Midbrain (tissue), 1 donor: ENCODE results near the gene KRTDAP.

Experiments used
- DNase-seq: peaks from one replicate; lab custom pipeline; 2025; lab: John Stamatoyannopoulos, UW

The KRTDAP gene

DNA sequence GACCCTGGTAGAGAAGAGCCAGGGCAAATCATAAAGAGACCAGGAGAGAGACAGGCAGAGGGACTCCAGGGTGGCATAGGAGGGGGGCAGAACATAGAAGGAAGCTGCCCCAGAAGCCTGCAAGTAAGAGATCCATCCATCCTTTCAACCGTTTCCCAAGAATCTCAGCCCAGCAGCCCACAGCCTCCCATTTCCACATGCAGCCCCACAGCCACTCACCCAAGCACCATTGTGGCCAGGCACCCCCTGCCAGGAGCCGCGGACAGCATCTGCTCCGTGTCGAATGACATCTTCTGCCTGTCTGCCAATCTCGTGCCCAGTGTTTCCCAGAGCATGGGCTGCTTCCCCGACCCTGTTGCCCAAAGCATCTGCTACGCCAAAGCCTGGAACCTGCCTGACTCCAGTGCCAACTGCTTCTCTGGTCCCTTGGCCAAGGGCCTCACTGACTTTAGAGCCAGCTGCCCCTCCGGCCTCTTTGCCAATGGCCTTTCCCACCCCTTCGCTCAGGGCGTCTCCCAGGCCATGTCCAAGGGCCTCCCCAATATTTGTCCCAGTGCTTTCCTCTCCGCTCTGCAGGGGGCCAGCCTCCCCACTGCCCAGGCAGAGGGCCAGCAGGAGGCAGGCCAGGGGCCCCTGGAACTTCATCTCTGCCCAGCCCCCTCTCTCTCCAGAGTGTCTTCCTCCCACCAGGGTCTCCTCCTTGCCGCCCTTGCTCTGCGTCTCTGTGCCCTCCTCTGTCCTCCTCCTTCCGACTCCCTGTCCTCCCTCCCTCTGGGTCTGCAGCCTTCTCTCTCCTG lies 22.8 kb upstream of the KRTDAP start:
- DNase-seq: no peak

DNA sequence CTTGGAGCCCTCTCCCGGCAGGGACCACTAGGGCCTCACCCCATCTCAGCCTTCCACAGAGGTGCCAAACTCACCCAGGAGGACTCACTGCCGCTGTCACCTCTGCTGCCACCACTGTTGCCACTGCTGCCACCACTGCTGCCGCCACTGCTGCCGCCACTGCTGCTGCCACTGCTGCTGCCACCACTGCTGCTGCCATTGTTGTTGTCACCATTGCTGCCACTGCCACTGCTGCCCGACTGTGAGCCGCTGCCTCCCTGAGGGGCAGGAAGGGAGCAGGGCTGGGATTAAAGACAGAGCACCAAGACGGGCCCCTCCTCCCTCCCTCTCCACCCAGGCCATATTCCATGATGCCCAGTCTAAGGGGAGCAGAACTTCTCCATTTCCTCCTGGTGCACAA lies 21.1 kb upstream of the KRTDAP start:
- no peak for DNase-seq

DNA sequence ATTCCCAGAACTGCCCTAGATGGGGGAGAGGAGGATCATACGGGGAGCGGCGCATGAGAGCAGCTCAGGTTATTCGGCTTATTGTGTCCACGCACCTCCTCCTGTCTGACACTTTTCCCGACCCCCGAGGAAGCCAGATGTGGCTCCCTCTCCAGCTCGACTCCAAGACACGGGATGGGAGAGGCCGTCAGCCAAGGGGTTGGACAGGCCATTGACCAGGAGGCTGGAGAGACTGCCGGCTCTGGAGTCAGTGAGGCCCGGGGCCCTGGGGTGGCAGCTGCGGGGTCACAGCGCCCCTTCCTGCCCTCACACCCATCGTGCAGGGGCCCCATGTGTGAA lies 20.3 kb upstream of the KRTDAP start:
- no peak for DNase-seq

DNA sequence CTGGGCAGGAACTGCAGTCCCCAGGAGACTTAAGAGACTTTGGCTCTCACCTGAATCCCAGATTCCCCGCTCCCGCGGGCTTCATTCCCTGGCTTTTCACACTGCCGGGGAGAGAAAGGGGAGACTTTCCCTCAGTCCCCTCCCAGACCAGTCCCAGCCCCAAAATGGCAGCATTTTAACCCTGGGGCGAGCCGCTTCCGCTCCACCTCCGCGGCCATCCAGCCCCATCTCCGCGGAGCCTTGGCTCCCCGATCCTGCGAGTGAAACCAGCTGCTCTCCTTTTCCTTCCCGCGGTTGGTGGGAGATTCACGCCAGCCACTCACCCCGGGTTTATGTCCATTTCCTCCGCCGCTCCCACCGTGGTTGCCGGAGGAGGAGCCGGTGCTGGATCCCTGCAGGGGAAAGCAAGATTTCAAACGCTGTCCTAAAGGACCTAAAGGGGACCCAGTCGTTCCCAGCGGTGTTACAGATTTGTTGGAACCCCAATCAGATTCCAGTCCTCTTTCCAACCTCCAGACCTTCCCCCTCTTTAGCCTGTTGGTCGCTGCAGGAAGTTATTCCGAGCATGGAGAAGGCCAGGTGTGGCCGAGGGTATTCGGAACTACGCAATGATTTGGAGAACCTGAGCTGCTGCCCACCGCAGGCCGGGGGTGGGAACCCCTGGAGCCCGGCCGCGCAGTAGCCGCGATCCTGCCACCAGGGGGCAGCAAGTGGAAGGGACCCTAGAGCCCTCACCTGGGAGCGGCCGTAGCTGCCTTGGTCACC lies 19.8 kb upstream of the KRTDAP start:
- DNase-seq: peak; percentile 55

DNA sequence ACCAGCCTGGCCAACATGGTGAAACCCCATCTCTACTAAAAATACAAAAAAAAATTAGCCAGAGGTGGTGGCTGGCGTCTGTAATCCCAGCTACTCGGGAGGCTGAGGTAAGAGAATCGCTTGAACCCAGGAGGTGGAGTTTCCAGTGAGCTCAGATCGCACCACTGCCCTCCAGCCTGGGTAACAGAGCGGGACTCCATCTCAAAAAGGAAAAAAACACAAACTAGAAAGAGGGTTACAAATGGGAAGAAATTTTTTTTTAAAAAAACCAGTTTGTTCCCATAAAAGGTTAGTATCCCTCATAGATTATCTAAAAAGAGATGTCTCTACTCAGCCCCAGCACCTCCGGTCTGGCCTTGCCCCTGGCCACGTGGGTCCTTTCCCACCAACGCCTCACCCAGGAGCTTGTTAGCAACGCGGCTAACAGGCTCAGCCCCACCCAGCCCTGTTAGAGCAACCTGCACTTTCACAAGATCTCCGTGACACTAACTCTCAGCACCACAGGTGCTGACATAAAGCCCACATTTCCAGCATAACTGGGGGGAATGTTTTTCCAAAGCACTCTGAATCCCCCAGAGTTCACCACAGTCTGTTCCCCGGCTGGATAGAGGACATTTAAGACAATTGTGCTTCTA lies 18.9 kb upstream of the KRTDAP start:
- DNase-seq: no peak

DNA sequence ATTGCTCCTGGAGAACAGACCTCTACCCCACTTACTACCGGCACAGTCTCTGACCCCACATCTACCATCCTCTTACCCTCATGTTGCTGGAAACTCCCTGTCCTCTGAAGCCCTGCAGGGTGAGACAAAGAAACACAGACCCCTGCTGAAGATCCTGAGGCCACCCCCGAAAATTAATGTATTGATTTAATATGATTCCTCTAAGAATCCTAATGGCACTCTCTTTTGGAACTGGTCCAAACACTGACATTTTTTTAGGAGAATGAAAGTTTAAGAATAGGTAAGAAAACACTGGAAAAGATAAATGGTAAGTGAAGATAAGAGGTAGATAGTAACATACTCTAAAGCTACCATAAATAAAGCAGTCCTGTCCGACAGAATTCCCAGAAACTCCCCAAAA lies 17.9 kb upstream of the KRTDAP start:
- DNase-seq: no peak

DNA sequence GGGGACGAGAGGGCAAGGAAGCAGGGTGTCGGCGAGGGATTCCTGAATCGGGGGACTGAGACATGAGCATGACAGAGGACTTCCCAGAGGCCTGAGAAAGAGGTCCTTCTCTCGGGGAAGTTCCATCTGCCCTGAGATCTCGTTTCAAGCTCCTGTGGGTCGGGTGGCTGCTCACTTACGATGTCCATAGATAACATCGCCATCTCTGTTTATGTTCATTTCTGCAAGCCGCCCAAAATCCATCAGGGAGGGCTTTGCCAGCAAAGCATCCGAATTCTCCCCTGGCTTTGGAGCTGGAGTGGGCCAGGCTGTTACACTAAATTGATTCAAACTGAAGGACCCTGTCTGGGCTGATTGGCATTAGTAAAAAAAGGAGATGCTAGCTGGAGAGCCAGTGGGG lies 17.3 kb upstream of the KRTDAP start:
- DNase-seq: no peak

DNA sequence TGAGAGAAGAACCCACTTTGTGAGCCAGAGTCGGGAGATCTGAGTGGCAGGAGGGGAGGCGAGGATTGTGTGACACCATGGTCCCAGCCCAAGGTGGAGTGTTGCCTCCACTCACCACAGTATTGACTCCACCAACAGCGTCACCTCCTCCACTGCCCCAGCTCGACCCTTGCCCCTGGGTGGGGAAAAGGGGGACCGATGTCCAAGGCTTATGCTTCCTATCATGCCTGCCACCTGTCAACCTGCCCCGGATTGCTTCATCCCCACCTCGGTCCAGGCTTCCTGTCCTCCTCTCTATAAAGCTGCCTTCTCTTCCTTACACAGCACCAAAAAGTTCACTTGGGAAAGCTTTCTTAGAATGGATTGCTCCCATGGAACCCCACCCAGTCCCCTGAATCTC lies 15.7 kb upstream of the KRTDAP start:
- DNase-seq: no peak

DNA sequence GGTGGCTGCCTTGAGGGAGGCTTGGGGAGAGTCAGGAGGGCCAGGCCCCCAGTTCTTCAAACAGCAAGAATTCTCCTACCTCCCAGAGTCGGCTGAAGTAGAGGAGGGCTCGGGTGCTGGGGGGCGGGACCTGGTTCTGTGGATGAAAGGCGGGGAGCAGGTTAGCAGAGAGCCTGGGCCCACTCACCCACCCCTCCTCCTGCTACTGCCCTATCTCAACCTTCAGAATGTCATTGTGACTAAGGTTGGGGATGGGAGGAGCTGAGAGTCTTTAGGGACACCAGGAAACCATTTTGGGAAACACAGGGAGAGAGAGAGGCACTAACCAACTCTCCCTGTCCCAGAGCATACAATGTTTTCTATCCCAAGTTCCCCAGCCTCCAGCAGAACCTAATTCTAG lies 12.5 kb upstream of the KRTDAP start:
- DNase-seq: no peak

DNA sequence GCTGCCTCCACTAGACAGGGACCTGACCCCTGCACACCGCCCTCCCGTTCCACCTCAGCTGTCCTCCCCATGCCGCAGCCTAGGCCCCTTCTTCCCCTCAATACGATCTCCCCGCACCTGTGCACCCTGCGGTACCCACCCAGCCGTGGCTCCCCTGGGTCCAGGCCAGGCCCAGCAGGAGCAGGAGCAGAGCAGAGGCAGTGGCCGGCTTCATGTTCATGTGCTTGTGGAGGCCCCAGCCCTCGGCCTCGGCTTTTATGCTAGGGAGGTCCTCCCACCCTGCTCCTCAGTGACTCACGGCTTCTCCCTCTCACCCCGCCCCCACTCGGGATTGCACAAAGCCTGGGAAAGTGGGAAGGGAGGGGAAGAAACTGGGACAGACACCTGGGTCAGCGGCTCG lies 11.4 kb upstream of the KRTDAP start:
- DNase-seq: no peak

DNA sequence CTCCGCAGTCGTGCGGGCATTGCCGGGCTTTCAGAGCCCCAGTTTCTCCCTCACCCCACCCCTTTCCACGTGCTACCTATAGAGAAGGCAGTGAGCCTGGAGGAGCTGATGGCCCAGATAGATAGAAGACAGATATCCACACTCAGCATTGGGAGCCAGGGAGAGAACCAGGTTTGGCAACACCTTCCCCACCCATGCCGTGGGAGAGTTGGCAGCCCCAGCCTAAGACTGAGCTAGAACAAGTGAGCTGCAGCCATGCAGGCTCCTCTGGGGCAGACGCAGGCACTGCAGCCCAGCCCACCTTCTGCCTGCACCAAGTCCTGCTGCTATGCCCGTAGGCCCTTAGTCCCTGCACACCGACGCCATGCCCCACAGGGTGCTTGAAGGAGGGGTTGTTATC lies 10.3 kb upstream of the KRTDAP start:
- no peak for DNase-seq

DNA sequence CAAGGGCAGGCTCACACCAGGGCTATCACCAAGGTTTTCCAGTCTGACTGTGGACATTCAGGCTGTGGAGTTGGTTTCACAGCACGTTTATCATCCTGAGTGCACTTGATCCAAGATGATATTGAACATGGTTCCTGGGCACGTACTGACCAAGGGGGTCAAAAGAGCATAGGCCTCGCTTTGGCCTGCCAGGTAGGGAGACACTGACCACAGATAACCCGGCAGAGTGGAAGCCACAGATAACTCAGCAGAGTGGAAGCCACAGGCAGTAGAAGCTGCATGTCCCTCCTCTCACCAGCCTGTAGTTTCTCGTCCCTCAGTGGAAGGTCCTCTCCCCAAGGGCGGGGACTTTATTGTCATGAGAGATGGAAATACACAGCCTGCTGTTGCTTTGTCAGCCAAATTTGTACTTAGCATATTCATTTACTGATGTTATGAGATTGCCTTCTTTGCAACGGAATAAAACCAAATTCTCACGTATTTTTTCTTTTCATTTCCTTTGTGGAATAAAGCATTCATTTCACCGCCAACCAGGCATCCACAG lies 8.8 kb upstream of the KRTDAP start:
- no peak for DNase-seq

DNA sequence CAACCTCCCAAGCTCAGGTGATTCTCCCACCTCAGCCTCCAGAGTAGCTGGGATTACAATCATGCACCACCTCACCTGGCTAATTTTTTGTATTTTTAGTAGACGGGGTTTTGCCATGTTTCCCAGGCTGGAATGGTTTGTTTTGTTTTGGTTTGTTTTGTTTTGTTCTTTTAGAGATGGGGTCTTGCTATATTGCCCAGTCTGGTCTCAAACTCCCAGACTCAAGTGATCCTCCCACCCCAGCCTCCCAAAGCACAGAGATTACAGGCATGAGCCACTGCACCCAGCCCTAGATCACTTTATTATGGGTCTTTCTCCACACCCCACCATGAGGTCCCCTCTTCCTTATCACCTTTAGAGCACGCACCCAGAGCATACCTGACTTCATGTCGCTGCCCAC lies 8.0 kb upstream of the KRTDAP start:
- DNase-seq: no peak

DNA sequence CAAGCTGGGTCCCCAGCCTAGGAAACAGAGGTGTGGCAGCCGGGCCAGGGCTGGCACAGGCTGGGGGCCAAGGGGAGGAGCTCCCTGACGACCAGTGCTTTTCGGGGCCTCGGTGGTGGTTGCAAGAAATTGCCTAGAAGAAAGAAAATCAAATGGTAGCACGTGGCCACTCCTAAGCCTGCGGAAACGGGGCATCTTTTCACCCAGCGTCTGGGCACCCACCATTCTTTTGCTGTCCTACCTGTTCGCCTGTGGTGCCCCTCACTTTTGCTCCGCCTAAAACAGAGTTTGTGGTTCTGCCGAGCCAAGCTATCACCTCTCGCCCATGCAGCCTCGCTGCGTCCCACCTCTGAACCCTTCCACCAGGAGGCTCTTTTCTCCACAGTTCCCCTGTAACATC lies 7.1 kb upstream of the KRTDAP start:
- DNase-seq: no peak

DNA sequence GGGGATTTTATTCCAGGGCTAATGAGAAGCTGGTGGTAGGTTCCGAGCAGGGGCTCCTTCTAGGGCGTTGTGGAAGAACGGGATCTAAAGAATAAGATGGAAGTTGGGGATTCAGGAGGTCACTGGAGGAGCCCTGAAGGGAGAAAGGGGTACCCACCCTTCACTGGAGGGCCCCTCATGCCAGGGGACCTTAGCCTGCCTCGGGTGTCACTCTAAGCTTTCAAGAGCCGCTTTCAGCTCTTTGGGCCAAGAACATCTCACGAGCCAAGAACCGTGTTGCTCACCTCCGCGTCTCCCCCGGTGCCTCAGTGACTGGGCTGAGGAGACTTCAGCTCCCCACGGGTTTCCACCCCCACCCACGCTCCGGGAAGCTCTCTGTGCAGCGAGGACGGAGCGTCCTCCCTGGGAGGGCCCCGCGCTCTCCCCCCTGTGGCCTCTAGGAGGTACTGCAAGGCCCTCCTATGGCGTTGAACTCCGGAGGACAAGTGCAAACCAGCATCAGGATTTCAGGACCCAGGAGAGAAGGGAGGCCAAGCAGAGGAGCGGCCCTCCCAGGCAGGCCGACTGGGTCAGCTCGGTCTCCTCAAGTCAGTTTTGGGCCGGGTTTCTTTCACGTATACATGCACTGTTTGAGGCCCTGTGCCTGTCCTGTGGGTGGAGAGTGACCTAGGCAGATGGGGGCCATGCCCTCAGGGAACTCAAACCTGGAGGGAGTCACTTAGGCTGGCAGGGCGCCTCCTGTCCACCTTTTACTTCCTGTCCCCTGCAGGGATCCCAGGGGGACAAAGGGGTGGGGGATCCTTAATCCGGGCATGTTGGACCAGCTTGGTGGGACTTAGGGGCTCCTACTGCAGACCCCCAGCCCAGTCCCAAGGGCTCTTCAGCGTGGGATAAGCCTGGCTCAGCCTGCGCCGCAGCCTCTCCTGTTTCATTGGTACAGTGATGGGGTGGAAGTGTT lies 5.1 kb upstream of the KRTDAP start:
- peak; percentile 49 for DNase-seq

DNA sequence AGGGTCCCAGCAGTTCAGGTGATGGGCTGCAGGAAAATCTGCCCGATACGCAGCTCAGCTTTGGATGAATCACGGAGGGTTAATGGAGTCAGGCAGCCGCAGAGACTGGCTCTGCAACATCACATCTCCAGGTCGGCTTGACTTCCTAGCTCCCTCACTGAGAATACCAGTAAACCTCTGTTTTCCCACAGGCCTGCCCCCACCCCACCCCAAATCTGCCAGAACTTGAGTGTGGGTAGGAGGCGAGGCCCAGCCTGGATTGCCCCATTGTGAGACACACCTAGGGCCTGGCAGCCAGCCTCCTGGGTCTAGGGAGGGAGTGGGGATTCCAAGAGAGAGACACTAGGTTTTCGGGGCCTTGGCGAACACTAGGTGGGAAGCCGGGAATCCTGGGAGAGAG lies 3.7 kb upstream of the KRTDAP start:
- DNase-seq: no peak

DNA sequence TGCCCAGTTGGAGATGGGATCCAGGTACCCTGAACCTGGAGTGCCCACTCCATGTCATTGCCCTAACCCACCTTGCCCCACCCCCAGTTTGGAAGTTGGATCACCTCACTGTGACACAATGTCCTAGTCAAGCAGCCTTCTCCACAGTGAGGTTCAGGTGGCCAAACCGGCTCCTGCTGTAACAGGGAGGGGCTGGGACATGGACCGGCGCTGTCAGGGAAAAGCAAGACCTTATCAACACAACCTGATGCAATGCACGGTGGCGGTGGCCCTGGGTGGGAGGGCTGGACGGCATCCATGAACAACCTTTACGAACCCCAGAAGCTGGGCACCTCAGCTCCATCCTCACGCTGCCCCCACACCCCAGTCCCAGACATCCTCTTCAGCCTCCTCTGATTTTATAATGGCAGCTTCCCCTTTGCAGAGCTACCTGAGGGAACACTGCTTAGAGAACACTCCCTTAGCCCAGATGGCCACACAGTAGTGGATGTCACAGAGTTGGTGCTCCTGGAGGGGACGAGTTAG lies 1.6 kb upstream of the KRTDAP start:
- no peak for DNase-seq

DNA sequence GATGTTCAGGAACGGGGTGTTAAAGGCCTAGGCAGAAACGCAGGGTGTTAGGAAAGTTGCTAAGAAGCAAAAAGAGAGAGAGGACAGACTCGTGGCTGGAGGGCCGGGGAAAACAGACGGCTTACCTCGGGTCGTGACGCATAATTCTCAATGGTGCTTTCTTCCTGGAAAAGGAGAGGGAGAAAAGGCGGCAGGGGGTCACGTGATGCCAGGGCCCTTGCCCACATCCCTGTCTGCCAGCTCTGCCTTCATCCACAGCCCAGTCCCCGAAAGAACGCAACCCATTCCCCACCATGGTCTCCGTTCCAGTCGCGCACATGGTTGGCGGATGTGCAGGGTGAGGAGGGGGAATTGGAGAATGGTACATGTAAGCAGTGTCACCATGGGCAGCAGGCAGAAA lies 1.6 kb downstream of the KRTDAP start:
- no peak for DNase-seq

DNA sequence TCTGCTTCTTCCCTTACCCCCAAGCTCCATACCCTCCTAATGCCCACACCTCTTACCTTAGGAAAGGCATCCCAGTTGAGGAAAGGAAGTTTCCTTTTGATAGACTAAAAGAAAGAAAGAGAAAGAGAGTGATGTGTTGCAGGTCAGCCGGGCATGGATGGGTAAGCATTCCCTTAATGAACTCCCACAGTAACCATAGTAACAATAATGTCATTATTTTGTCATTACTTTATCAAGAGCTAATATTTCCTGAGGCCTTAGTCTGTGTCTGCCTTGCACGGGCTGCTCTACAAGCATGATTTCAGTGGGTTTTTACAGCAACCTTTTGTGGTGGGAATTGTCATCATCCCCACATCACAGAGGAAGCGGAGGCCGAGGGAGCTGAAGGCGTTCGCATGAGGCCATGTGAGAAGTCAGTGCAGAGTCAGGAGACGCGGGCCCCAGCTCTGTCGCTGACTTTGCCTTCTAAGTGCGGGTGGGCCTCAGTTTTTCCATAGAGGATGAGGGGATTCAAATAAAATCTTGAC lies 2.5 kb downstream of the KRTDAP start:
- no peak for DNase-seq

DNA sequence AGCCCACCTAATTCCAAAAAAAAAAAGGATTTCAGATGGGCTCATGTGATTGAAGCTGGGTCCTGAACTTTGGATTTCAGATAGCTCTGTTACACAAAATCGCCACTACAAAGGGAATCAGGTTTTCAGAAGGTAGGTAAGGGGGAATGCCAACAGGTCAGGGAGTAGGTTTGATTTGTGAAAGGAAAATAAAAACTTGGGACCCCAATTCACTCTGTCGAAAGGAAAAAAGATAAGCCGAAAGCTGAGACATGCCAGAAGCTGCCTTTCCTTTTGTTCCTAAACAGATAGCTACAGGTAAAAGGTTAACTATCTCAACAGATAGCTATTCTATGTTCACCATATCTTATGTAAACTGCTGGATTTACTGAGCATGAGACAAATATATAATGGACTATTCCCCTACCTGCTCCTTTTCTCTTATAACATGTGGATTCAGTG lies 4.0 kb downstream of the KRTDAP start:
- no peak for DNase-seq
